ENCODE data around the gene IL1RAPL2.
"Not testable (repeated sequence)": the region's sequence is repeated elsewhere in the genome, so short reads cannot be mapped to it uniquely, and the experiment has no call there.

IL1RAPL2 gene

DNA sequence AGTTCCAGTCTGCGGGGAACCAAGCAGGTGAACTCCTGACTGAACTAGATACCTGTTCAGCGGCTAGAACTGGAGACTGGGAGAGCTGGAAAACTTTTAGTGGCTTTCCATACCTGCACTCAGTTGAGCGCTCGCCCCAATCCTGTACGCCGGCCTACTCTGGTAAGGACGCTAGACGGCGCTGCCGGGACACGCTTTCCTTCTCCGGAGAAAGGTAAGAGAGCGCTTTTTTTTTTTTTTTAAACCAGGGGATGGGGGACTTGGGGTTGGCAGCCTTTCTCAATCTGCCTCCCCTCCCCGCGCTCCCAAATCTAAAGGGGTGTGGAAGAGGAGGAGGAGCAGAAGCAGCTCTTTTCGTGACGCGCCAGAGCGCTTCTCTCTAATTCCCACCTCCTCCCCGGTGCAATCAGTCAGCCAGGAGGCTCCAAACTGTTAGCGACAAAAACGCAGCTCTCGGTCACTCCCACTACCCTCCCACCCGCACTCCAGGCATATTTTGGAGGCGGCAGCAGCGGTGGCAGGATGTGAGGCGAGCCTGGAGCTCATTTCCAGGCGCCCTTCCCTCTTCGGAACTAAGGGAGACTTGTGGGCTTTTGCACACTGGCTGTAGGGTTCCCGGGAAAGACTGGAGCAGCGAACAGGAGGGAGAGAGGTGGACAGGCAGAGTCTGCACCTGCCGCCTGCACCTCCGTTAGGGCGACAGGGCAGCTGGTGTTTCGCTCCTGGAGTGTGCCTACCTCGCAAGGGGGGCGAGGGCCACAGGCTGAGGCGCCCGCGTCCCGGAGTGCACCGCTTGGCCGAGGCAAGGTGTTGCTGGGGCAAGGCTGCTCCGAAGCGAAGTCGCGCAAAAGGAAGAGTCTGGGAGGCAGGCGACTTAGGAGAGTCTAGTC is at the start of gene IL1RAPL2:
IL1RAPL2 (plus strand) TSS at position 409 of the 890 bp plus-strand sequence.
- Mint-ChIP-seq H3K4me1 (ENCODE audit: low read depth) (no peaks in the 10 kb centered on the region), H3K27me3 (peaks cover 56% of the 10 kb centered on the region), H3K36me3 (ENCODE audit: low read depth) (no peaks in the 10 kb centered on the region), H3K9me3 (no peaks in the 10 kb centered on the region), H3K4me3 (no peak within 1 kb of the TSS), H3K27ac (no peak within 1 kb of the TSS)
- intact Hi-C loops (cut with micrococcal nuclease), result loop anchor here (10.0 kb wide), 1 partner anchor 51 kb away; no protein-coding TSS in a partner anchor

DNA sequence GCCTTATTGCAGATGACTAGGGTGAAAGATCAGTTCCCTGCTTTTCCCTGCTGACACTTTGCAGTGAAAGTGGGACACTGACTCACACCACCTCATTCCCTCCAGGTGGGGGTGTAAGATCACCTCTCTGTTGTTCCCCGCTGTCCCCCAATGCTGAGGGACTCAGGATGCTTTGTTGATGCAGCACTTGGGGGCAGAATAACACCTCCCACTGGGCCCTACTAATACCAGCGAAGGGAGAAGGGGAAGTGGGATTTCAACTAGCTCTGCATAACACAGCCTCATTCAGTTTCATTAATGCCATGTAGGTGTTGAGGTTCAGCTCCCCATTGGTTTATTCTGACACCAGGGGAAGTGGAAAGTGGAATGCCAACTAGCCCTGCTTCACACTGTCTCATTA is 43.6 kb upstream of the IL1RAPL2 start:
- no peak overlapping the region for H3K4me3 Mint-ChIP-seq
- no peaks in the 10 kb centered on the region for H3K27me3 Mint-ChIP-seq
- H3K9me3 Mint-ChIP-seq, result peaks cover 9% of the 10 kb centered on the region
- no peaks in the 10 kb centered on the region for H3K36me3 Mint-ChIP-seq (ENCODE audit: low read depth)
- intact Hi-C loops (cut with micrococcal nuclease), result no loop called here
- H3K27ac Mint-ChIP-seq, result no peak overlapping the region
- H3K4me1 Mint-ChIP-seq (ENCODE audit: low read depth), result no peaks in the 10 kb centered on the region

DNA sequence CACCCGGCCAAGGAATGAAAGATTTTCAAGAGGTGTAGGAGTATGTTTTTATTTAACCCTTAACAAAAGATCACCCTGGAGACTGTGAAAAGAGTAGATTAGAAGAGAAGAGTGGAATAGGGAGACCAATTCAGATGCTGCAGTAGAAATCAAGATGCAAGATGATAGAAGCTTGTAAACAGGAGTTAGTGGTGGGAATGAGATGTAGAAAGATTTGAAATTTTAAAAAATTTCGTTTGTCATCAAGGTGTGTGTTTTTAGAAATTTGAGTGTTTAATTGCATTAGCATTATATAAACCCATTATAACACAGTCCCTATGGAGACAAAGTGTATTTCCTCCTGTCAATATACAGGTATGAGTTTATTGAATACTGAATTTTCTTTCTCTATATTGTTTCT is 42.1 kb upstream of the IL1RAPL2 start:
- H3K9me3 Mint-ChIP-seq, result peaks cover 9% of the 10 kb centered on the region
- no peaks in the 10 kb centered on the region for H3K4me1 Mint-ChIP-seq (ENCODE audit: low read depth)
- intact Hi-C loops (cut with micrococcal nuclease), result no loop called here
- no peaks in the 10 kb centered on the region for H3K27me3 Mint-ChIP-seq
- H3K27ac Mint-ChIP-seq, result no peak overlapping the region
- no peaks in the 10 kb centered on the region for H3K36me3 Mint-ChIP-seq (ENCODE audit: low read depth)
- H3K4me3 Mint-ChIP-seq, result no peak overlapping the region

DNA sequence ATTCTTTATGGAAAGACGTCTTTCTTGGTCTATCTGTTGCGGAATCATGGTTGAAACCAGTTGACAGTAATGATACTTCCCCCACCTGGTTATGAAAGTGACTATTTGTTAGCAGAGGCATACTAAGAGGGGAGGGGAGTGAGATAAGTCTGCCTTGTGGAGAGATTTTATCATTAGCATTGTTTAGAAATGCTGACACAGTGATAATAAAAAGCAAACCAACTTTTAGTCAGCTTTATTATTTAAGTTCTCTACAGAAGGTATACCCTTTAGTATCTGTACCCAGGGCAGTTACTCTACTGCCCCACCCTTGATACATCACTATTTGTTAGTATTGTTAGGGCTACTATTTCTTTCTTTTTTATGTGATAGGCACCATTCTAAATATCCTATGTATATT is 26.9 kb upstream of the IL1RAPL2 start:
- Mint-ChIP-seq H3K36me3 (ENCODE audit: low read depth) (no peaks in the 10 kb centered on the region), H3K27me3 (no peaks in the 10 kb centered on the region), H3K27ac (no peak overlapping the region), H3K4me3 (no peak overlapping the region), H3K4me1 (ENCODE audit: low read depth) (no peaks in the 10 kb centered on the region), H3K9me3 (no peaks in the 10 kb centered on the region)
- intact Hi-C loops (cut with micrococcal nuclease), result no loop called here

DNA sequence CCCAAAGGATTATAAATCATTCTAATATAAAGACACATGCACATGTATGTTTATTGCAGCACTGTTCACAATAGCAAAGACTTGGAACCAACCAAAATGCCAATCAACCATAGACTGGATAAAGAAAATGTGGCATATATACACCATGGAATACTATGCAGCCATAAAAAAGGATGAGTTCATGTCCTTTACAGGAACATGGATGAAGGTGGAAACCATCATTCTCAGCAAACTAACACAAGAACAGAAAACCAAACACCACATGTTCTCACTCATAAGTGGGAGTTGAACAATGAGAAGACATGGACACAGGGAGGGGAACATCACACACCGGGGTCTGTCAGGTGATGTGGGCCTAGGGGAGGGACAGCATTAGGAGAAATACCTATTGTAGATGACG is 23.6 kb upstream of the IL1RAPL2 start:
- H3K27me3 Mint-ChIP-seq; H3K4me1 Mint-ChIP-seq (ENCODE audit: low read depth); H3K4me3 Mint-ChIP-seq; H3K27ac Mint-ChIP-seq; intact Hi-C loops (cut with micrococcal nuclease); H3K9me3 Mint-ChIP-seq; H3K36me3 Mint-ChIP-seq (ENCODE audit: low read depth): not testable (repeated sequence)

DNA sequence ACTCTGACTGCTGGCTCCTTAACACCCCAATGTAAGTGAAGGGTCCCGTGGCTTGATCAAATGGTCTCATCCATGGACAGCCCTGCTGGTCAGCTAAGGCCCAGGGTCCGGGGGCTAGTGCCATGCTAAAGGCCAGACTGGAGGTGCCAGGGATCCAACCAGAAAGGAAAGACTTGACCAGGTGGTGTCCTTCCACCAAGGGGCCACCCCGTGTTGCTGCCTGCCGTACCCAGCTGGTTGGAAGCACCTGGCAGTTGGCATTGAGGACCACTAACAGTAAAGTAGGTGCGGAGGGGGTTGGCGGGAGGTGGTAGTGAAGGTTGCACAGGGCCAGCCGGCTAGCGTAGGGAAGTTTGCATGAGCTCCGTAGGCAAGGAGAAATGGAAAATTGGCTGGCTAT is 1.7 kb upstream of the IL1RAPL2 start:
- Mint-ChIP-seq H3K9me3 (no peaks in the 10 kb centered on the region), H3K4me1 (ENCODE audit: low read depth) (no peaks in the 10 kb centered on the region), H3K27ac (no peak overlapping the region), H3K4me3 (no peak overlapping the region), H3K27me3 (peaks cover 53% of the 10 kb centered on the region), H3K36me3 (ENCODE audit: low read depth) (no peaks in the 10 kb centered on the region)
- intact Hi-C loops (cut with micrococcal nuclease), result loop anchor here (10.0 kb wide), 1 partner anchor 50 kb away; no protein-coding TSS in a partner anchor

DNA sequence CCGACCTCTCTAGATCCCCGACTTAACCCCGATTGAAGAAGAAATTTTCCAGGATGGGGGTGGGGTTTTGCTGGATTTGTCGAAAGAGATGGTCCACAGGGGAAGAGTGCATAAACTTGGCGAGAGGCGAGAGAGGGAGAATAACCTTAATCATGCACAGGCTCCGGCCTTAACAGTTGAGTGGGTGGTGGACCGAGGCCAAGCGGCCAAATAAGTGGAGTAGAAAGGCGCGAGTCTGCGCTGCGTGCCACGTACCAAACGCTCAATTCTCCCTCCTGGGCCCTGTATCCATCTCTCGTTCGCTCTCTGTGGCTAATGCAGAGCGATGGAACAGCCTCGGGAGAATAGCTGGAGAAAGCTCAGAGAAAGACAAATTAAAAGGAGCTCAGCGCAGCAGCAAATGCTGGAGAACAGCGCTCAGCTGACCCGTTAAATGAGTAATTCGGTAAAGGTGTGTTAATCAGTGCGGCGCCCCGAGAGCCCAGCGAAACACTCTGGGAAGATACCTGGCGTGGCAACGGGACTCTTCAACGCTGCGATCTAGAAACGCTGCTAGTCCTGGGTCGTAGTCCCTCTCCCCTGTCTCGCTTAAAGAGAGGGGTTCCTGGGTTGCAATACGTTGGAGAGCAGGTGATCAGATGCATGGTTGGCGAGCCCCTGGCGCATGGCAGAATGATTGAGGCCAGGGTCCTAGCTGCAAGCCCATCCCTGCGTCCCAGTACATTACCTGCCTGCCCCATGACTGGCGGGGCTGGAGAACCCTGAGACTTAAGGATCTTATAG is 887 bp upstream of the IL1RAPL2 start:
- Mint-ChIP-seq H3K27me3 (peaks cover 56% of the 10 kb centered on the region), H3K4me1 (ENCODE audit: low read depth) (no peaks in the 10 kb centered on the region), H3K36me3 (ENCODE audit: low read depth) (no peaks in the 10 kb centered on the region), H3K9me3 (no peaks in the 10 kb centered on the region), H3K27ac (no peak overlapping the region), H3K4me3 (no peak overlapping the region)
- intact Hi-C loops (cut with micrococcal nuclease), result loop anchor here (10.0 kb wide), 1 partner anchor 50 kb away; no protein-coding TSS in a partner anchor

DNA sequence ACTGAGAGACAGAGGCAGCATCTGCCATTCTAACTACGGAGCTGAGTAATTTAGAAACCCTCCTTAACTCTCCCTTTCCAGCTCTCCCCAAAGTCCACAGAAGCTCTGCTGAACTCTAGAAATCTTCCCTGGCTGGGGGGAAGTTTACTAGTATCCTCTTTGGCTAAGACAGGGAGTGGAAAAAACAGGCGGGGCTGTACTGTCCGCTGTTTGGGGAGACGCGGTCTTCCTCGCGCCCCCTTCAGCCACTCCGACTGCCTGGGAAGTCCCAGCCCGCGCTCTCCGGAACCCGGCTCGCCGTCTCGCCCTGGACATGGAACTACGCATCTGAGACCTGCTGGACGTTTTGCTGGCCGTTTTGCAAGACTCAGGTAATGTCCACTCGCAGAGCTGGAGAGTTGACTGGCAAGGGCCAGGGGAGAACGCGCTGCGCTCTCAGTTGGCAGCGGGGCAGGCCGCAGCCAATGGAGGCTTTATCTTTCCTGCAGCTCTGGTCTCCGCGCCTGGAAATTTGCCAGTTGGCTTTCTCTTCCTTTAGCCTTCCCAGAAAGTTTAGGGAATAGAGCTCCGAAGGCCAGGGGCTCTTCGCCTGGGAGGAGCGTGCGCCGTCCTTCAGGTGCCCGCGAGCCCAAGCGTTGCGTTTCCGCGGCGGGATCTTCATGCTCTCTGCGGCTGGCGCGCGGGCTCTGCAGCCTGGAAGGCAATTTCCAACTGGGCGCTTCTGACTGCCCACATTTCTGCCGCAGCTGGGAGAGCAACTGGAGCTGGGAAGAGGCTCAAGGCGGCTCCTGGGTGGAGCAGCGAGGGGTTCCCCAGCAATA is 892 bp downstream of the IL1RAPL2 start:
- no peaks in the 10 kb centered on the region for H3K9me3 Mint-ChIP-seq
- no peak overlapping the region for H3K4me3 Mint-ChIP-seq
- peaks cover 56% of the 10 kb centered on the region for H3K27me3 Mint-ChIP-seq
- H3K27ac Mint-ChIP-seq, result no peak overlapping the region
- H3K36me3 Mint-ChIP-seq (ENCODE audit: low read depth), result no peaks in the 10 kb centered on the region
- intact Hi-C loops (cut with micrococcal nuclease), result loop anchor here (10.0 kb wide), 1 partner anchor 52 kb away; no protein-coding TSS in a partner anchor
- no peaks in the 10 kb centered on the region for H3K4me1 Mint-ChIP-seq (ENCODE audit: low read depth)

DNA sequence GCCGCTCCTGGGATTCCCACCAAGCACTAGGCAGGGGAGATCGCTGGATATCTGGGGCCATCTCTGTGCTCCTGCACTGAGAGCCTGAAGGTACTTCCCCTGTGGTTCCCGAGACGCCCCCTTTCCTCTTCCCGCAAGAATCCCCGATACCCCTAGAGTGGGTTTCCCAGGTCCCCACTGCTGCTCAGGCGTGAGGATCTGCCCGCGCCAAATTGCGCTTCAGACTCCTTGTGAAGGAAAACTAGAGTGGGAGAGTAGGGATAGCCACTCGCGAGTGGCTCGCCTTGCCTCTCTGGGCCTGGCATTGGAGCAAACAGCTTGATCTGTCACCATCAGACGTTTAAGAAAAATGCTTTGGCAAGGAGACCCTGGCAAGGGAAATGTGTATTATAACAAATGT is 1.5 kb downstream of the IL1RAPL2 start:
- no peaks in the 10 kb centered on the region for H3K9me3 Mint-ChIP-seq
- no peak overlapping the region for H3K27ac Mint-ChIP-seq
- peaks cover 56% of the 10 kb centered on the region for H3K27me3 Mint-ChIP-seq
- H3K36me3 Mint-ChIP-seq (ENCODE audit: low read depth), result no peaks in the 10 kb centered on the region
- intact Hi-C loops (cut with micrococcal nuclease), result loop anchor here (10.0 kb wide), 1 partner anchor 53 kb away; no protein-coding TSS in a partner anchor
- H3K4me1 Mint-ChIP-seq (ENCODE audit: low read depth), result no peaks in the 10 kb centered on the region
- H3K4me3 Mint-ChIP-seq, result no peak overlapping the region

DNA sequence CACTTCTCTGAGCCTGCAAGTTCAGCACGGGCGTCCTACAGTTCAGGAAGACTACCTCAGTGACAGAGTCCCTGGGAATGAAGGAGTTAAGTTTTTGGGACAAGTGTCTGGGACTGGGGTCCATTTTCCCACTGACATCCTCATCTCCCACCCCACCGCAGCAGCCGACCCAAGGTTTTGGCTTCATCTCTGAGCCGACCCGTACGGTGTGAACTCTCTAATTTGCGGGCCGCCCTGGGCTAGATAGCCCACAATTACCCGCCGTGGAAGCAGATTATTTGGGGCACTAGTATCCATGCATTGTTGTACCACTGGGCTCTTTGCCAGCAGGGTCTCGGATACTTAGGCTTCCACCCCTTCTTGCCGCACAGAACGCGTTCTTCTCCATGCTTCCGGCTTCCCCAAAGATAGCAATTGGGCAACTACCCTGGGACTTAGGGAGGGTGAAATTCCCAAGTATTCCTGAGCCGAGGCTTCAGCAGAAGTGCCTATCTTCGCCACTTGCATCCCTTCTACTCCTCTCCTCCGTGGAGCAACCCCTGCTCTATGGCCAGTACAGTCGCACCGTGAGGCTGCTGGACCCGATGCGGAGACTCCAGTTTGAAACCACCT is 2.4 kb downstream of the IL1RAPL2 start:
- Mint-ChIP-seq H3K27me3 (peaks cover 54% of the 10 kb centered on the region), H3K4me1 (ENCODE audit: low read depth) (no peaks in the 10 kb centered on the region), H3K36me3 (ENCODE audit: low read depth) (no peaks in the 10 kb centered on the region), H3K9me3 (no peaks in the 10 kb centered on the region), H3K27ac (no peak overlapping the region), H3K4me3 (no peak overlapping the region)
- intact Hi-C loops (cut with micrococcal nuclease), result loop anchor here (10.0 kb wide), 1 partner anchor 54 kb away; no protein-coding TSS in a partner anchor

DNA sequence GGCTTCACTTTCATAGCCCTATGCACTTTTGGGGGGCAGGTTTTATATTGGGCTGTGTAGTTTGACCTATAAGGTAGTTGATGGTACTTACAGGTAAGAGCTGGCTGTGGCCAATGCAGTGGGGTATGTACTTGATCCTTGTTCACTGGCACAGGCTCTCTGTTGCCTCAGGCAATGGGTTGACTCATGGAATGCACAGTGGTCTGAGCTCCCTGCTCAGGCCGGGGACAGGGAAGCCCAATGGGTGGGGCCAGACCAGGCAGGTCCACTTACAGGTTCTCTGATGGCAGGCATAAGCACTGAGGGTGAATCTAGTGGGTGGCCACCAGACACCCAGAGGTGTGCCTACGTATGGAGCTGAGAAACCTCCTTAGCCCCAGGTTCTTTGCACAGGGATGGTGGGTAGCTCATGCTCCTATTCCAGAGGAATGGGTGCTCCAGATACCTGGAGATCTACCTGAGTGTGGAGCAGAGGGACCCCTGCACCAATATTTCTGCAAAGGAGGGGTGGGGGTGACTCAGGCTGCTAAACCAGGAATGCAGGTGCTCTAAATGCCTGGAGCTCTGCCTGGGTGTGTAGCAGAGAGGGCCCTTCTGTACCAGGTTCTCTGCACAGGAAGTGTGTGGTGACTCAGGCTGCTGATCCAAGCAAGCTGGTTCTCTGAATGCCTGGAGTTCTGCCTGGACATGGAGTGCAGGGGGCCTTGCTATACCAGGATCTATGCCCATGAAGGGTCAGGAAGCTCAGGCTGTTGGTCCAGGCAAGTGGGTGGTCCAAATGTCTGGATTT is 52.3 kb downstream of the IL1RAPL2 start:
- H3K4me3 Mint-ChIP-seq, result no peak overlapping the region
- no peaks in the 10 kb centered on the region for H3K27me3 Mint-ChIP-seq
- H3K9me3 Mint-ChIP-seq, result peaks cover 9% of the 10 kb centered on the region
- no peaks in the 10 kb centered on the region for H3K4me1 Mint-ChIP-seq (ENCODE audit: low read depth)
- no peak overlapping the region for H3K27ac Mint-ChIP-seq
- intact Hi-C loops (cut with micrococcal nuclease), result no loop called here
- H3K36me3 Mint-ChIP-seq (ENCODE audit: low read depth), result no peaks in the 10 kb centered on the region

DNA sequence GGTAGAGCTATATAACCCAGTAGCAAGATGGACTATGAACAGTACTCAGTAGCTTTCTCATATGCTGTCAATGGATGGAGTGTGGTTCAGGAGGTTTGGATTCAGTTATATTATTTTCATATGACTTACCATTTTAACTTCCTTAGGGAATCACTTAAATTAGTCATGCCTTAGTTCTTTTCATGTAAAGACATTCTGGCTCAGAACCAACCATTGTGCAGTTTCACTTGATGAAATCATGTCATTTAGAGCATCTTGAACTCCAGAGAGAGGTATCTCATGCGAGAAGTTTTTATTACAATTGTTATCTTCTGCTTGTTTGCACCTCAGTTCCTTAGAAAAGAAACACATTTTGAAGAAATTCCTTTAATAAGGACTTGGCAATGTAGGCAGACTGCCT is 55.8 kb downstream of the IL1RAPL2 start:
- H3K36me3 Mint-ChIP-seq (ENCODE audit: low read depth), result no peaks in the 10 kb centered on the region
- H3K9me3 Mint-ChIP-seq, result no peaks in the 10 kb centered on the region
- no peak overlapping the region for H3K4me3 Mint-ChIP-seq
- no peaks in the 10 kb centered on the region for H3K27me3 Mint-ChIP-seq
- no peaks in the 10 kb centered on the region for H3K4me1 Mint-ChIP-seq (ENCODE audit: low read depth)
- intact Hi-C loops (cut with micrococcal nuclease), result no loop called here
- H3K27ac Mint-ChIP-seq, result no peak overlapping the region

DNA sequence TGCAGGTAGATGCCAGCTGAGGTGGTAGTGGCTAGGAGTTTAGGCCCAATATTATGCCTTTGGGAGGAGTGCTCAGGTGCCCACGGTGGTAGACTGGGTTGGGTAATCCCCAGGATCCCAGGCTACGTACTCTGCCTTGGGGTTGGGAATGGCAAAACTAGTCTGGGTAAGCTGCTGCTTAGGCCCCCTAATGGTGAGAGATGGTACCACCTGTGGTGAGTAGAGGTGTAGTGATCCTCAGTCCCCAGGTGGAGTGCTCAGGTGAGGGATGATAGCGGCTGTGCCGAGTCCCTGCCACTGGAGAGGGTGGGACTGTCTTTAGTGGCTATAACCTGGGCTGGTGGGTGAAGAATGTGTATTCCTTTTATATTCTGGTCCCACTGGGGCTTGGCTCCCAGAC is 75.2 kb downstream of the IL1RAPL2 start:
- Mint-ChIP-seq H3K4me1 (ENCODE audit: low read depth) (no peaks in the 10 kb centered on the region), H3K36me3 (ENCODE audit: low read depth) (no peaks in the 10 kb centered on the region), H3K27ac (no peak overlapping the region), H3K27me3 (no peaks in the 10 kb centered on the region), H3K4me3 (no peak overlapping the region), H3K9me3 (peaks cover 39% of the 10 kb centered on the region)
- intact Hi-C loops (cut with micrococcal nuclease), result no loop called here

Data from dendritic cell treated with granulocyte-macrophage colony-stimulating factor and Interleukin-4, amounts not matched to agents 40 ng/mL and 50 ng/mL, for 4 days (primary cell).